Cerebellar nuclear complex (tissue), 1 donor: ENCODE results near the gene TMEM205.
"Not testable (repeated sequence)": the region's sequence is repeated elsewhere in the genome, so short reads cannot be mapped to it uniquely, and the experiment has no call there.

Experiments used
- DNase-seq, 2 experiments: peaks; one replicate each; lab custom pipeline; 2025; lab: John Stamatoyannopoulos, UW

Gene TMEM205

DNA sequence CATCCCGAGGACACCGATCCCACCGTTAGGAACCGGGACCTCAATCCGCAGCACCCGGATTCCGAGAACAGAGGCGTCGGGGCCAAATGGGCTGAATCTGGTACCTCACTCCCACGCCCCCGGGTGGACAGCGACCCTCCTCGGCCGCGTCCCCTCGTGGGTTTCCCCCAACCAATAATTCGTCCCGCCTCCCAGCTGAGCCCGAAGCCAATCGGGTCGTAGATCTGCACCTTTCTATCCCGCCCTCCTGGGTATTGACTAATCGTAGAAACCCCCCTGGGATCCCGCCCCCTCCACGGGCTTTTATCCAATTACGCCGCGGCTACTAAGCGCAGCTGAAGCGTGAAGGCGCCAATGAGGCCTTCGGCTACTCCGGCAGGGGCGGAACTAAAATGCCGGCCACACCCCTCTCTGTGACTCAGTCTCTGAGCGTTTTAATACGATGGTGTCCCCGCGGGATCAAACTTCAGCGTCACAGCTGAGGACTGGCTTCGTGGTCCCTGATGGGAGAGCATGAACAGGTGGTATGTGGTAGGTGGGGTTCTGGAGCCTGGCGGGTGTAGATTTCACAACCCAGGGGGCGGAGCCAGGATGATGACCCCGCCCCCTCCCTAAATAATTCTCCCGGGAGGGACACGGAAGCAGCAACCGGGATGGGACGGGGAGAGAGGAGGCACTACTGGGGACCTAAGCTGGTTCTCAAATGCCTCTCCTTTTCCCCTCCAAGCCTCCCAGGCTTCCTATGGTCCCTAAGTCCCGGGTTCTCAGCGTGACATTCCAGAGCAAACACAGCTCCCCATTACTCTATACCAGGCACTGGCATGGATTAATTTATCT, at the start of gene TMEM205, which contains the start of gene CCDC159:
Gene TMEM205 (minus strand): TSS at position 165 of the 837 bp plus-strand sequence. CDS start 649 bp downstream, outside the sequence.
Gene CCDC159 (plus strand): TSS at position 416 of the 837 bp plus-strand sequence. CDS start 88 bp downstream, at position 504.
- peak; percentile 92 to 96 for DNase-seq

DNA sequence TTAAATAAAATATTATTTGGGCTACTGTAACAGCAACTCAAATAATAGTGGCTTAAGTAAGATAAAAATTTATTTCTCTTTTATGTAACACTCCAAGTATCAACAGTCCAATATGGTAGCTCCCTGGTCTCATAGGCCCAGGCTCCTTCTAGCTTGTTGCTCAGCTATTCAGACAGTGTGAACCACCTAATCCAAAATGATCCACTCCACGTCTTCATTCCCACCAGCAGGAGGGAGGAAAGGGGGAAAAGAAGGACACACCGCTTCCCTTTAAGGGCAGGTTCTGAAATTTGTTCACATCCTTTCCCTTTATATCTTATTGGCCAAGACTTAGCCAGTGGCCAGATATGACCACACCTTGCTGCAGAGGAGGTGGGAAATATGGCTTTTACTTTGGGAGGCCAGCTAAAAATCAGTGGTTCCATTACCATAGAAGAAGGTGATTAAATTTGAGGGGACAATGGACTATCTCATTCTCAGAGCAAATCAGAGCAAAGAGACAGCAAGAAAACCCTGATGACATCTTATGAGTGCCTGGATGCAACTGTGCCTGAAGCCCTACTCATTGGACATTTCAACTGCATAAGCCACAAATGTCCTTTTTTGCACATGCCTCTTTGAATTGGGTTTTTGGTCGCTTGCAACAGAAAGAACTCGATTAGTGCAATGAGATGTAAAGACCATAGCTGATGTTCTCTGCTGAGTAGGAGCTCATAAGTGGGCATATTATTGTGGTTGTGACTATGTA, 45.0 kb upstream of the TMEM205 start:
- no peak for DNase-seq

DNA sequence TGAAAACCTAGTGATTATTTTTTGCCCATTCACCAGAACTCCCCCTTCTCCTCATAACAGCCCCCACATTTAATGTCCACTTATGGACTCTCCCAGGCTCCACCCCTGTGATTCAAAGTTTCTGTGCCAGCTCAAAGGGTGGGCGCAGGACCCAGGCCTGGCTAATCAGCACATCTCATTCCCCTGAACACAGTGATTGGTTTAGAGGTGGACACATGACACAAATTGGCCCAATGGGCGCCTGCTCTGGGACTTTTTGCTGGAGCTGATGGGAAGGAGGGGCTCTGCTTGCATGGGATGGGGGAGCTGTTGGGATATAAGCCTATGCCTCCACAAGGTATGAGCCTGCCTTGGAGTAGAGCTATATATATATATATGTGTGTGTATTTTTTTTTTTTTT, 44.3 kb upstream of the TMEM205 start:
- no peak for DNase-seq

DNA sequence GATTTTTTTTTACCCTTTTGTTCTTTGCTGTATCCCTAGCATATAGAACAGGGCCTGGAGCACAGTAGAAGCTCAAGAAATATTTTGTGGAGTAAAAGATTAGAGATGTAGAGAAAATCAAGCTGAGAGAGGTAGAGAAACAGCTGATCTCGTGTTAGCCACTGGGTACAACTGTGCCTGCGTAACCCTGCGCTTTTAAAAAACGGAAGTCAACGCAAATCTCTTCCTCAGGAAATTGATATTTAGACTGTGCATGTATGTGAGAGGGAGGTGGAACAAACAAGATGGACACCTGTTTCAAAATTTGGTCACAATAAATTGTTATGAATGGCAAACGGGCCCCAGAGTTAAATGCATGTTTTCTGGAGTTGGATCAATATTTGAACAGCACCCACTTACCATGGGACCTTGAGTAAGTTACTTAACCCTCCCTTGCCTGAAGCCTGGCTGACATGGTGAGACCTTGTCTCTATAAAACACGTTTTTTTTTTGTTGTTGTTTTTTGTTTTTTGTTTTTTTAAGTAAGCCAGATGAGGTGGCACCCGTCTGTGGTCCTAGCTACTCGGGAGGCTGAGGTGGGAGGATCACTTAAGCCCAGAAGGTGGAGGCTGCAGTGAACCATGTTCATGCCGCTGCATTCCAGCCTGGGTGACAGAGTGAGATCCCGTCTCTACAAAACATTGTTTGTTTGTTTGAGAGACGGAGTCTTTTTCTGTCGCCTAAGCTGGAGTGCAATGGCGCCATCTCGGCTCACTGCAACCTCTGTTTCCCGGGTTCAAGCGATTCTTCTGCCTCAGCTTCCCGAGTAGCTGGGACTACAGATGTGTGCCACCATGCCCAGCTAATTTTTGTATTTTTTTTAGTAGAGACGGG, 41.3 kb upstream of the TMEM205 start:
- no peak for DNase-seq

DNA sequence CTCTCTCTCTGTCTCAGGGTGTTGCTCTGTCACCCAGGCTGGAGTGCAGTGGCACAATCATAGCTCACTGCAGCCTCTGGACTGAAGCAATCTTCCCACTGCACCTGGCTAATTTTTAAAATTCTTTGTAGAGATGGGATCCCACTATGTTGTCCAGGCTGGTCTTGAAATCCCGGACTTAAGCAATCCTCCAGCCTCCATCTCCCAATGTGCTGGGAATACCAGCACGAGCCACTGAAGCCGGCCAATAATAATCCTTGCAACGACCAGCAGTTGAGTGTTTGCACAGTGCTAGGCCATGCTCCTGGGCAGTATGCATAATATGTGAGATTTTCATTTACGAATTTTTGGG, 38.7 kb upstream of the TMEM205 start:
- no peak for DNase-seq

DNA sequence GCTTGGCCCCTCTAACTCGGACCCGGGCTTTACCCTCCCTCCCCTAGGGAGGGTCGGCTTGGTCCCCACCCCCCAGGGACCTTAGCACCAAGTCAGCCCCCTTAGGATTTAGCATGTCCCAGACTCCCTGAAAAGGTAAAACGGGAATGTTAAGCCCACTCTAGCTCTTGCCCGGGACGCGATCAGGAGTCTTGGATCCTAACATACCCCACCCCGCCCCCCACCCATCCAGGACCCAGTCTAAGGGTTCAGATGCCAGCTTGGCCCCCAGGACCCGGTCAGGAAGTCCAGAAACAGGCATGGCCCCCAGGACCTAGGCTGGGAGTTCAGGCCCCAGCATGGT, 37.6 kb upstream of the TMEM205 start:
- no peak for DNase-seq

DNA sequence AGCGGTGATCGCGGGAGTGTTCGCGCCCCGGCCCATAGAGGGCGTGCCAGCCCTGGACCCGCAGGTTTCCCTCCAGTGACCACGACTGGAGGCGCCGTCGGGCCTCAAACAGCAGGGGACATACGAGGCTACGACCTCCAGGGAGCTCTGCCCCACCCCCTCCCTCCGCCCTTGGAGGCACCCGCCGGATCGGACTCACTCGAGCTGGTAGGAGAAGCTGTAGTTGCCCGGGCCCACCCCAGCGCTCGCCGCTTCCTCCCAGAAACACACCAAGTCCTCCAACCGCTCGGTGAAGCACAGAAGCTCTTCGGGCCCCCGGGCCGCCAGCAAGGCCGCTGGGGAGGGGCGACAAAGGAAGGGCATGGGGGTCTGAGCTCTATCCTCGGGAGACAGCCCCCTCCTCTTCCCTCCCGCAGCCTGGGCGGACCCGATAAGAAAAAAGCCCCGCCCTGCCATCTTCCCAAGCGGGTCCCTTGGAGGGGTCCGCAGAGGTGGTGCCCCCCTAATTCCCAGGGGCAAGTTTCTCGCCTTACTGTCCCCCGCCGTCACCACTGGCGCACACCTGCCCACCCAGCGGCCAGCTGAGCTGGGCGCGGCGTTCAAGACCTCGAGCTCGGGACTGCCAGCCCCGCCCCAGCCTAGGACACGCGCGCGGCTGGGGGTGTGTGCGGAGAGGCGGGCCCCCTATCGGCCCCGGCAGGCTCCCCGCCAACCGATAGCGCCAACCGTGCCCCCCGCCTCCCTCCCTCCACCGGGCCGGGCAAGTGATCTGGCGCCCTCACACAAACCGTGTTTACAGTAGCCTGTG, 37.0 kb upstream of the TMEM205 start:
- DNase-seq = no peak

DNA sequence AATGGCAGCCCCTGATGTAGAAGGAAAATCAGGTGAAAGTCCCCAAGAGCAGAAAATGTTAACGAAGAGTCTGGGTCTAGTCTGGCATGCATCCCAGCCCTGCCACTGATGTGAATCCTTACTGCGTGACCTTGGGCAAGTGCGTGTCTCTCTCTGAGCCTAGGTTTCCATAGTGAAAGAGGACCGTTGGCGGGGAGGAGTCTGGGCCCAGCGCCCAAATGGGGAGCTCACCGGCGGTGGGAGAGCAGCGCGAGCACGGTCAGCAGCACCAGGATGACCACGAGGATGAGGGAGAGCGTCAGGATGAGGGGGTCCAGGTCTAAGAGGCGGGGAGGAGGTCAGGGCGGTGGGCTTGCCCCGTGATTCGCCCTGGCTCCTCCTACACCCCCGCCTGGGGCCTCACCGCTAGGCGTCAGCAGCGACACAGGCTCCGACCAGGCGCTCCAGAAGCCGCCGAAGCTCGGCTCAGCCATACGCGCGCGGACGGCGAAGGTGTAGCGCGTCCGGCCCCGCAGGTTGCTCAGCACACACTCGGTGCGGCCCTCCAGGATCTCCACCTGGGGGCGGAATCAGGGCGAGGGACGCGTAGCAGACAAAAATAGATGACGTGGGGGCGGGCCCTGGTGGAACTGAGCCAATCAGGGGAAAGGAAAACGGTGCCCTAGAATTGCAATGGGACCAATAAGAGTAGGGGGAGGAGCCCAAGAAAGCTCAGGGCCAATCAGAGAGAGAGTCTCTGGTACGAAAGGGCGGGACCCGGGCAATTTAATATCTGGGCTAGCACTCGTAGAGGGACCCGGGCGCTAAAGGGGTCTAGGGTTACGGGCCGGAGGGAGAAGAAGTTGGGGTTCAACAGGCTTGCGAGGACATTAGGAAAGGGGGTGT, 34.8 kb upstream of the TMEM205 start:
- peak; percentile 85 to 95 for DNase-seq

DNA sequence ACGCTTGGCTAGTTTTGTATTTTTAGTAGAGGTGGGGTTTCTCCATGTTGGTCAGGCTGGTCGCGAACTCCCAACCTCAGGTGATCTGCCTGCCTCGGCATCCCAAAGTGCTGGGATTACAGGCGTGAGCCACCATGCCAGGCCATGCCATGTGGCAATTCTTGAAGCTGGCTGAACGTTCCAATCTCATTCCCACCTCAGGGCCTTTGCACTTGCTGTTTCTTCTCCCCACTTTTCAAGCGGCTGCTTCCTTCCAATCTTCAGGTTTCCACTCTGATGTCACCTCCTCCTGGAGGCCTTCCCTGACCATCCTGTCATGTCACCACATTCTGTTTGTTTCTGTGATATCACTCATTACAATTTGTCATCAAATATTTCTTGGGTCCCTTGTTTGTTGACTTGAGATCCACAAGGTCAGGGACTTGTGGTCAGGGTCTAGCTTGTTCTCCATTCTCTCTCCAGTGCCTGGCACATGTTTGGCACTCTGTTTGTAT, 33.8 kb upstream of the TMEM205 start:
- DNase-seq = no peak

DNA sequence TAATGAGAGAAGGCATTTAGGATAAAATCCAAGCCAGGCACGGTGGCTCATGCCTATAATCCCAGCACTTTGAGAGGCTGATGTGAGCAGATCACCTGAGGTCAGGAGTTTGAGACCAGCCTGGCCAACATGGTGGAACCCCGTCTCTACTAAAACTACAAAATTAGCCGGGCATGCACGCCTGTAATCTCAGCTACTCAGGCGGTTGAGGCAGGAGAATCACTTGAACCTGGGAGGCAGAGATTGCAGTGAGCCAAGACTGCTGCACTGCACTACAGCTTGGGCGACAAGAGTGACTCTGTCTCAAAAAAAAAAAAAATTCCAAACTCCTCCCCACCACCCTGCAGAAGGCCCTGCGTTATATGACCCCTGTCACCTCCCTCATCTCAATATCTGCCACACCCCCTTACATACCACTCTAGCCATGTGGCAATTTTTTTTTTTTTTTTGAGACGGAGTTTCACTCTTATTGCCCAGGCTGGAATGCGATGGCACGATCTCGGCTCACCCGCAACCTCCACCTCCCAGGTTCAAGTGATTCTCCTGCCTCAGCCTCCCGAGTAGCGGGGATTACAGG, 33.3 kb upstream of the TMEM205 start:
- not testable (repeated sequence) for DNase-seq

DNA sequence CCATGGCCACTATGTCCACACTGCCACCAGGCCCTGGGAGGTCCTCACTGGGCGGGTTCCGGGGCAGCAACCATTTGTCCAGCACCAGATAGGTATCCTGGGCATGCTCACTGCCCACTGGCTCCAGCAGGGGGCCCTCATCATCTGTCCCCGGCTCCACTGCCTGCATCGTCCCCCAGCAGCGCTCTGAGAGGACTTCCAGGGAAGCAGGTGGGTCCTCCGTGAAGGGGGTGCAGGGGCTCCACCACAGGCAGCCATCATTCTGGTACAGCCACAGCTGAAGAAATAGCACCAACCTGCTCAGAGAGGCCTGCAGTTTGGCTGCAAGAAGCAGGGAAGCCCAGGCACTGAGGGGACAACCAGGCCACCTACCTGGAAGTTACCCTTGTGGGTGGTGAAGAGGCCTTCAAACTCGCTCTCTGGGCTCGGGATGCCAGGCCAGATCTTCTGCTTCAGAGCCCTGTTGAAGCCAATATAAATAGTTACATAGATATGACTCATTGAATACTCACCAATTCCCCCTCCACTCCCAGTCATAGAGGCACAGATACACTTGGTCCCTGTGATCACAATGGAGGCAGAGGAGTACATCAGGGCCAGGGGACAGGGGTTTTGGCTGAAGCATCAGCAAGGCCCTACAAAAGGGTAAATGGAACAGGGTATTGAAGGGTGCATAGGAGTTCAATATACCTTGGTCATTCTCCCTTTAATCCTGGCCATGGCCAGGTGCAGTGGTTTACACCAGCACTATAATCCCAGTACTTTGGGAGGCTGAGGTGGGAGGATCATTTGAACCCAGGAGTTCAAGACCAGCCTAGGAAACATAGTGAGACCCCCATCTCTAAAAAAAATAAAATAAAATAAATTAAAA, 32.5 kb upstream of the TMEM205 start:
- no peak for DNase-seq

DNA sequence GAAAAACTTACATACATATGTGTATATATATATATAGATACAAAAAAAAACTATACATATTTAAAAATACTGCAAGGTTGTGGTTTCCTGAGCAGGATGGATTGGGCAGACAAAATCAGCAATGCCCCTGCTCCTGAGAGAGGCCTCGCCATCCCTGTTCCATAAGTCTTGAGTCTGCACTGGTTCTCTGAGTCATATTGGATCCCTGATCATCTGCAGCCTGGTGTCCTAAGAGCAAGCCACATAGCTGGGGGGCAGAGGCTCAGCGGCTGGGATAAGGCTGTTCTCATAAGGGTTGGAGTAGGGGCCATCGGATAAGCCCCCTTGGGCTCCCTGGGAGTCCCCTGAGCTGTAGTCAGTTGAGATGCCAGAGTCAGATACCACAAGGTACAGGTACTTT, 31.7 kb upstream of the TMEM205 start:
- DNase-seq = no peak

DNA sequence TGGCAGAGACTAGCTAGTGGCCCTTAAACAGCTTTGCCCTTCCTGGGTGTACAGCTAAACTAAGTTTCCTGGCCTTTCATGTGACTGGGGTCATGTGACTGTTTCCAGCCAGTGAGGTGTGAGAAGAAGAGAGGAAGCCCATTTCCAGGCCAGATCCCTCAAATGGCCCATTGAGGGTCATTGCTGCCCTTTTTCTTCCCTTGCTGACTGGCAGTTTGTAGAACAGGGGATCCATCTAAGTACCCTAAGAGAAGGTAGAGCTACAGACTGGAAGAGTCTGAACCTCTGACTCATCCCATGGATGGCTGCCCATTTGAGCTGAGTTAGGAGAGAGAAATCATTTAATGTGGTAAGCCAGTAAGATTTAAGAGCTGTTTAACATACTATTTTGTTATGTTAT, 31.2 kb upstream of the TMEM205 start:
- no peak for DNase-seq

DNA sequence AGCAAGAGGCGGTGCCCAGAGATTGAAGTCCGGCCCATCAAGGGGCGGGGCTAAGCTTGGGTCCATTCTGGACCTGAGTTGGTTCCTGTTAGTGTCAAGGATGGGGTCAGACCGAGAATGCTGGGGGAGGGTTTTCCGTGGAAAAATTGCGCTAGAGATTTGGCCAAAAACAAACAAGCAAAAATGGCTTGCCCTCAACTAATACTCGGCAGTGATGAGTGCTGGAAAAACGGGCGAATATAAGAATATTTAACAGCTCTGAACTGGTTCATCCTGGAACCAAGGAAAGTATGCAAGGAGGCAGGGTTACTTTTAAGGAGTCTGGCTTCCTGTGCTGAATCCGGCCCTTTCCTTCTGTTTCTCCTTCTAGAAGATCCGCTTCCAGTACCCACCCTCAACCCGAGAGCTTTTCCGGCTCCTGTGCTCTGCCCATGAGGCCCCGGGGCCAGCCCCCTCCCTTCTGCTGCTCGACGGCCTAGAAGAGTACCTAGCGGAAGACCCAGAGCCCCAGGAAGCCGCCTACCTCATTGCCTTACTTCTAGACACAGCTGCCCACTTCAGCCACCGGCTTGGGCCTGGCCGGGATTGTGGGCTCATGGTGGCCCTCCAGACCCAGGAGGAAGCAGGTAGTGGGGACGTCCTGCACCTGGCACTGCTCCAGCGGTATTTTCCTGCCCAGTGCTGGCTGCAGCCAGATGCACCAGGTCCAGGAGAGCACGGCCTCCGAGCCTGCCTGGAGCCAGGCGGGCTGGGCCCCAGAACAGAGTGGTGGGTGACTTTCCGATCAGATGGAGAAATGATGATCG, 29.3 kb upstream of the TMEM205 start:
- no peak for DNase-seq

DNA sequence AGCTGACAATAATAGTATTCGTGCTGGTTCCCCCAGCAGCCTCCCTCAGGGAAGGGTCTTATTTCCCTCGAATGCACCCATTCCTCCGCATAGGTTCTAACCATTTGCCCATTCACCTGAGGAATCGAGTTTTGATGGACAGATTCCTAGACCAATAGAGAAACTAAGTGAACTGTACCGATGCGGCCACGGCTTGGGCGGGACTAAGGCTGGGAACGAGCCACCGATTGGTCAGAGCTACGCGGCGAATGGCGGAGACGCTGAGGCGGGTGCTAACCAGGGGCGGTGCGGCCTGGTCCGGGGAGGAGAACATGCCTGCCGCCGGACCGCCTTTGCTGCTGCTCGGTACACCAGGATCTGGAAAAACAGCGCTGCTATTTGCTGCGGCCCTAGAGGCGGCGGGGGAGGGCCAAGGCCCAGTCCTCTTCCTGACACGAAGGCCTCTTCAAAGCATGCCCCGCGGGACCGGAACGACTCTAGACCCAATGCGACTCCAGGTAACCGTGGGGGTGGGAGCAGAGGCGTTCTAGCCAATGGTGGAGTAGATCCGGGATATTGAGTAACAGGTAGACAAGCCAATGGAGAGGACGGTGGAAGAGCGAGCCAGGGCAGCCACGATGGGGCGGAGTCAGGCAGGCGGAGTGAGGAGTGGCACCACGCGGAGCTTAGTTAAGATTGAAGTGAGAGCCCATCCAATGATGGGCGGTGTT, 28.5 kb upstream of the TMEM205 start, which contains the start of gene SWSAP1:
Gene SWSAP1 (plus strand): TSS at position 234 of the 710 bp plus-strand sequence. CDS start 15 bp downstream, at position 249.
- peak; percentile 99 for DNase-seq

DNA sequence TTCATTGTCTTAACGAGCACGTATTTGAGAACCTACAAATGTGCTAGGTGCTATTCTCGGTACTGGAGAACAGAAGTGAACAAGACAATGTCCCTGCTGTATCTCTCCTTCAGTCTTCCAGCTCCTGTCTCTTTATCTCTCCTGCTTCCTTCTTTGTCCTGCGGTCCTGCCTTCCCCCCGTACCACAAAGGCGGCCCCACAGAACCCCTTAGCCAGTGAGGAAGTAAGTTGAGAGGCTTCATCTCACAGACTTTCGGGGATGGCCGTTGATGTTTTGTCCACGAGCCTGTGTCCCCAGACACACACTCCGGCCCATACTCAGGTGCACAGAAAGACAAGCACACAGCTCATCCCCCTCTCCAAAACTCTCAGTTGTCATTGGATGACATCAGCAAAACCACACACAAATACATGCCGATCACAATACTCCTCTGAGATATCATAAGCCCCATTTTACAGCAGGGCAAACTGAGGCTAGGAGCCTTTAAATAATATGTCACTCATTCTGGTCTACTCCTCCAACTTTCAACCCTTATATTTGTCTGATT, 27.9 kb upstream of the TMEM205 start:
- DNase-seq = no peak
